GM23338 (cell line): Measurements from ENCODE around the gene VANGL1. TPM values are rescaled to one million over a fixed set of nuclear protein-coding genes. Genes with fewer than 3 reads are reported as not detected.

Experiments used
- ATAC-seq: fragments of 200-7000 bp; cut with Tn5 transposase; 3 replicates; pipeline ENCODE4 v1.9.1; 2020
- DNase-seq: peaks from one replicate; pipeline ENCODE4 v3.0.0-alpha.2; 2015; ENCODE audit warnings: low spot score
- H2AFZ ChIP-seq: fragments of 200-600 bp; sonication (generic); 2 replicates; pipeline ENCODE4 v1.8.0; 2016; ENCODE audit warnings: antibody characterized with exemption, mild to moderate bottlenecking, moderate library complexity
- H3F3A ChIP-seq: fragments of 200-600 bp; sonication (generic); replicated peaks from 2 replicates; pipeline ENCODE4 v1.8.0; 2017; ENCODE audit warnings: antibody characterized with exemption, mixed run types, low read depth
- H3K27ac ChIP-seq: fragments of 200-600 bp; sonication (generic); 2 replicates; pipeline ENCODE4 v1.6.1; 2016; ENCODE audit warnings: low read depth
- H3K27me3 ChIP-seq: fragments of 200-600 bp; sonication (generic); 2 replicates; pipeline ENCODE4 v1.8.0; 2016; ENCODE audit warnings: mild to moderate bottlenecking, mixed run types, moderate library complexity; ENCODE audit not compliant: insufficient read depth
- H3K36me3 ChIP-seq: fragments of 200-600 bp; sonication (generic); 2 replicates; pipeline ENCODE4 v1.8.0; 2016; ENCODE audit warnings: mild to moderate bottlenecking; ENCODE audit not compliant: insufficient read depth
- H3K4me1 ChIP-seq: fragments of 200-600 bp; sonication (generic); 2 replicates; pipeline ENCODE4 v1.8.0; 2016; ENCODE audit warnings: mild to moderate bottlenecking, moderate library complexity; ENCODE audit not compliant: insufficient read depth
- H3K4me2 ChIP-seq: fragments of 200-600 bp; sonication (generic); 2 replicates; pipeline ENCODE4 v1.7.1; 2017; ENCODE audit warnings: mixed run types
- H3K4me3 ChIP-seq: fragments of 200-600 bp; sonication (generic); 2 replicates; pipeline ENCODE4 v1.6.1; 2016; ENCODE audit warnings: mixed run types
- H3K79me2 ChIP-seq: fragments of 200-600 bp; sonication (generic); replicated peaks from 2 replicates; pipeline ENCODE4 v1.8.0; 2017; ENCODE audit warnings: mild to moderate bottlenecking; ENCODE audit not compliant: insufficient read depth
- H3K9me2 ChIP-seq: fragments of 200-600 bp; sonication (generic); 2 replicates; pipeline ENCODE4 v1.8.0; 2017; ENCODE audit not compliant: insufficient read depth
- H4K20me1 ChIP-seq: fragments of 200-600 bp; sonication (generic); replicated peaks from 2 replicates; pipeline ENCODE4 v1.8.0; 2017; ENCODE audit warnings: mild to moderate bottlenecking; ENCODE audit not compliant: insufficient read depth
- H3K27ac Mint-ChIP-seq: 2 replicates; pipeline ENCODE4 v1.8.0; 2020; ENCODE audit warnings: inconsistent platforms, mild to moderate bottlenecking, moderate library complexity, mixed read lengths
- H3K27me3 Mint-ChIP-seq: 3 replicates; pipeline ENCODE4 v1.8.0; 2022; ENCODE audit warnings: low read depth, mild to moderate bottlenecking, moderate library complexity, mixed read lengths, inconsistent platforms; ENCODE audit not compliant: insufficient read depth, poor library complexity
- H3K36me3 Mint-ChIP-seq: 3 replicates; pipeline ENCODE4 v1.8.0; 2021; ENCODE audit warnings: low read depth, mild to moderate bottlenecking, inconsistent platforms, moderate library complexity, mixed read lengths
- H3K4me1 Mint-ChIP-seq: 3 replicates; pipeline ENCODE4 v1.8.0; 2020; ENCODE audit warnings: mild to moderate bottlenecking, inconsistent platforms, mixed read lengths
- H3K4me3 Mint-ChIP-seq: 3 replicates; pipeline ENCODE4 v1.8.0; 2021; ENCODE audit warnings: moderate library complexity, mild to moderate bottlenecking, inconsistent platforms, mixed read lengths
- H3K9me3 Mint-ChIP-seq: 3 replicates; pipeline ENCODE4 v1.8.0; 2020; ENCODE audit warnings: moderate library complexity, mild to moderate bottlenecking, inconsistent platforms, mixed read lengths
- CREB1 ChIP-seq: fragments of 250-450 bp; sonication (Bioruptor Pico); IDR thresholded peaks from 2 replicates; pipeline ENCODE4 v1.5.0; 2020; ENCODE audit warnings: low read depth, mild to moderate bottlenecking, moderate library complexity
- CTCF ChIP-seq, 2 experiments: fragments of 200-600 bp in 1 of 2; sonication (generic) in 1 of 2; conservative IDR thresholded peaks; 2 replicates each; pipeline versions ENCODE4 v1.5.1 to v1.6.1; 2016 to 2017; ENCODE audit warnings: antibody characterized with exemption in 2 of 2, low read depth in 2 of 2, mild to moderate bottlenecking in 2 of 2, moderate library complexity in 1 of 2
- JUNB ChIP-seq: IDR thresholded peaks from one replicate; pipeline ENCODE4 v1.6.1; 2016; ENCODE audit warnings: antibody characterized with exemption; ENCODE audit not compliant: unreplicated experiment
- NANOG ChIP-seq: IDR thresholded peaks from 2 replicates; pipeline ENCODE4 v1.6.1; 2016; ENCODE audit warnings: antibody characterized with exemption, borderline replicate concordance
- POLR2AphosphoS5 ChIP-seq: IDR thresholded peaks from 2 replicates; pipeline ENCODE4 v1.6.1; 2016; ENCODE audit warnings: antibody characterized with exemption, low read depth
- REST ChIP-seq: IDR thresholded peaks from one replicate; pipeline ENCODE4 v1.6.1; 2018; ENCODE audit warnings: antibody characterized with exemption; ENCODE audit not compliant: unreplicated experiment
- ZNF114 ChIP-seq: fragments of 250-450 bp; sonication (Bioruptor Pico); IDR thresholded peaks from 2 replicates; pipeline ENCODE4 v1.5.0; 2020; ENCODE audit warnings: mild to moderate bottlenecking, moderate library complexity
- ZNF331 ChIP-seq: fragments of 250-450 bp; sonication (Bioruptor Pico); IDR thresholded peaks from 2 replicates; pipeline ENCODE4 v1.5.0; 2020; ENCODE audit warnings: low read depth, mild to moderate bottlenecking, moderate library complexity
- polyA plus RNA-seq: library from polyadenylated mRNA; unstranded; fragments of >200 nt; fragmentation: Nextera tagmentation; extraction: Ambion mirVana; gene quantifications from 2 replicates; pipeline ENCODE4 v1.2.1, GENCODE V29; 2016
- total RNA-seq: library from RNA; depleted of rRNA; stranded (reverse); fragments of >200 nt; shearing (Covaris generic); gene quantifications from 2 replicates; pipeline ENCODE4 v1.2.3, GENCODE V29; 2014

VANGL1 gene
- total and polyA plus RNA-seq, 2 experiments from 2014 or later: 4.4 to 14.4 TPM

GRCh38 chr1:115666702-115667101 lies 24.9 kb downstream of the VANGL1 start:
- H3K4me2 ChIP-seq: no peak overlapping the region
- no peaks in the 10 kb centered on the region for H3F3A ChIP-seq
- Mint-ChIP-seq H3K4me1 (0 out of 3 replicates have a peak, but pooled peaks cover 2% of the 10 kb centered on the region), H3K27me3 (no peaks in the 10 kb centered on the region), H3K36me3 (peaks cover 45% of the 10 kb centered on the region), H3K4me3 (no peak overlapping the region), H3K9me3 (no peaks in the 10 kb centered on the region), H3K27ac (peak overlapping the region; percentile 62; the same call in 1 of the 2 replicates)
- DNase-seq (no peak), ATAC-seq (no peak)
- no peak overlapping the region for H3K4me3 ChIP-seq
- H4K20me1 ChIP-seq: no peaks in the 10 kb centered on the region
- no peak overlapping the region for H3K27ac ChIP-seq
- no peak for TF ChIP-seq JUNB
- H3K9me2 ChIP-seq: 0 out of 2 replicates have a peak, but pooled peaks cover 4% of the 10 kb centered on the region
- H3K4me1 ChIP-seq: no peaks in the 10 kb centered on the region
- no peak overlapping the region for H2AFZ ChIP-seq
- H3K36me3 ChIP-seq: peaks cover 8% of the 10 kb centered on the region; the same call in 1 of the 2 replicates
- no peaks in the 10 kb centered on the region for H3K79me2 ChIP-seq
- H3K27me3 ChIP-seq: no peaks in the 10 kb centered on the region

- no peak overlapping the region for H3K27ac ChIP-seq
- TF ChIP-seq ZNF331 (CRISPR knock-in tag) (peak; percentile 60), NANOG (no peak)
- H3K9me3 Mint-ChIP-seq: no peaks in the 10 kb centered on the region
- 0 out of 2 replicates have a peak, but pooled peaks cover 4% of the 10 kb centered on the region for H3K9me2 ChIP-seq
- peaks cover 37% of the 10 kb centered on the region for H3K36me3 Mint-ChIP-seq
- H4K20me1 ChIP-seq: no peaks in the 10 kb centered on the region
- H3K27ac Mint-ChIP-seq: peak overlapping the region; percentile 96
- H3K4me2 ChIP-seq: no peak overlapping the region
- no peak overlapping the region for H3K4me3 Mint-ChIP-seq
- H3K27me3 Mint-ChIP-seq: no peaks in the 10 kb centered on the region
- DNase-seq: no peak
- no peak for ATAC-seq
- peaks cover 2% of the 10 kb centered on the region; the same call in 1 of the 3 replicates for H3K4me1 Mint-ChIP-seq
- no peaks in the 10 kb centered on the region for H3K27me3 ChIP-seq
- no peak overlapping the region for H2AFZ ChIP-seq
- no peaks in the 10 kb centered on the region for H3F3A ChIP-seq
- peaks cover 6% of the 10 kb centered on the region; the same call in 1 of the 2 replicates for H3K36me3 ChIP-seq
- H3K79me2 ChIP-seq: no peaks in the 10 kb centered on the region
- no peaks in the 10 kb centered on the region for H3K4me1 ChIP-seq
- H3K4me3 ChIP-seq: no peak overlapping the region
Measured at GRCh38 chr1:115668579-115668978, 26.8 kb downstream of the VANGL1 start.

GRCh38 chr1:115669002-115669673 lies 27.4 kb downstream of the VANGL1 start:
- Mint-ChIP-seq H3K27ac (peak overlapping the region; percentile 96), H3K9me3 (no peaks in the 10 kb centered on the region), H3K36me3 (peaks cover 31% of the 10 kb centered on the region), H3K27me3 (no peaks in the 10 kb centered on the region), H3K4me3 (no peak overlapping the region), H3K4me1 (peaks cover 2% of the 10 kb centered on the region; the same call in 1 of the 3 replicates)
- Histone ChIP-seq H3K4me2 (no peak overlapping the region), H3K36me3 (0 out of 2 replicates have a peak, but pooled peaks cover under 1% of the 10 kb centered on the region), H3F3A (no peaks in the 10 kb centered on the region), H4K20me1 (no peaks in the 10 kb centered on the region), H3K4me1 (no peaks in the 10 kb centered on the region), H2AFZ (no peak overlapping the region), H3K27me3 (no peaks in the 10 kb centered on the region), H3K27ac (no peak overlapping the region), H3K79me2 (no peaks in the 10 kb centered on the region), H3K4me3 (no peak overlapping the region), H3K9me2 (0 out of 2 replicates have a peak, but pooled peaks cover 4% of the 10 kb centered on the region)
- DNase-seq (no peak), ATAC-seq (no peak)
- TF ChIP-seq CTCF (conservative IDR thresholded peaks at IDR 0.05; ENCODE audit: low read depth in 2 of 2) (no peak), JUNB (no peak), NANOG (no peak), CREB1 (CRISPR knock-in tag) (no peak), ZNF114 (CRISPR knock-in tag) (no peak), POLR2AphosphoS5 (no peak), REST (no peak)
